Measurements from ENCODE around the gene WASF2.

Gene WASF2

GRCh38 chr1:27359822-27360158 is 130.2 kb downstream of the WASF2 start:
- Histone ChIP-seq H3K36me3 (ENCODE audit: control insufficient read depth in 1 of 2, insufficient read depth in 2 of 2, low read length in 2 of 2) (peaks cover 6 to 24% of the 10 kb centered on the region in 2 experiments), H2BK120ac (ENCODE audit: insufficient read depth, low read length, poor library complexity) (no peak overlapping the region), H3K4me1 (ENCODE audit: control insufficient read depth in 1 of 2, insufficient read depth in 2 of 2, low read length in 2 of 2) (peaks cover 16 to 19% of the 10 kb centered on the region in 2 experiments), H3K79me1 (ENCODE audit: low read length) (peaks cover 2% of the 10 kb centered on the region), H3K9me3 (ENCODE audit: insufficient read depth, low read depth, low read length) (peaks cover 11% of the 10 kb centered on the region), H2BK12ac (ENCODE audit: low read length) (no peak overlapping the region), H2AK5ac (ENCODE audit: low read length) (no peak overlapping the region), H3K9ac (ENCODE audit: low read length) (no peak overlapping the region), H3K14ac (ENCODE audit: low read length) (no peak overlapping the region), H4K12ac (ENCODE audit: low read depth, low read length) (no peak overlapping the region), H3K23ac (ENCODE audit: low read length) (no peak overlapping the region), H2AFZ (ENCODE audit: insufficient read depth, low read length, poor library complexity) (no peak overlapping the region), H3K18ac (ENCODE audit: low read length) (no peak overlapping the region), H3K27me3 (ENCODE audit: insufficient read depth, low read length) (peaks cover 18% of the 10 kb centered on the region), H3K4me2 (ENCODE audit: low read length) (peak overlapping the region; percentile 77), H3K4ac (ENCODE audit: low read depth, low read length) (no peak overlapping the region), H3K27ac (ENCODE audit: low read depth, low read length) (no peak overlapping the region), H3K79me2 (ENCODE audit: control insufficient read depth, insufficient read depth, low read length, poor library complexity) (no peaks in the 10 kb centered on the region), H2BK5ac (ENCODE audit: low read depth, low read length, poor library complexity) (no peak overlapping the region), H3K4me3 (ENCODE audit: low read depth, low read length) (peak overlapping the region; percentile 35), H4K91ac (ENCODE audit: low read depth, low read length) (no peak overlapping the region), H4K8ac (ENCODE audit: low read depth, low read length) (no peak overlapping the region)
- no CpG with 5 or more reads among the region's 9 CpGs for WGBS (ENCODE audit: extremely low coverage, insufficient coverage, insufficient read length)
- no peak for DNase-seq

GRCh38 chr1:27358928-27359313 is 131.0 kb downstream of the WASF2 start:
- Histone ChIP-seq H2AK5ac (ENCODE audit: low read length) (no peak overlapping the region), H2BK5ac (ENCODE audit: low read depth, low read length, poor library complexity) (no peak overlapping the region), H3K36me3 (ENCODE audit: control insufficient read depth in 1 of 2, insufficient read depth in 2 of 2, low read length in 2 of 2) (peaks cover 6 to 24% of the 10 kb centered on the region in 2 experiments), H3K14ac (ENCODE audit: low read length) (no peak overlapping the region), H3K4ac (ENCODE audit: low read depth, low read length) (no peak overlapping the region), H3K23ac (ENCODE audit: low read length) (no peak overlapping the region), H3K79me1 (ENCODE audit: low read length) (no peaks in the 10 kb centered on the region), H3K4me3 (ENCODE audit: low read depth, low read length) (no peak overlapping the region), H3K18ac (ENCODE audit: low read length) (no peak overlapping the region), H3K4me1 (ENCODE audit: control insufficient read depth in 1 of 2, insufficient read depth in 2 of 2, low read length in 2 of 2) (peaks cover 8 to 10% of the 10 kb centered on the region in 2 experiments), H3K79me2 (ENCODE audit: control insufficient read depth, insufficient read depth, low read length, poor library complexity) (no peaks in the 10 kb centered on the region), H2BK120ac (ENCODE audit: insufficient read depth, low read length, poor library complexity) (no peak overlapping the region), H2AFZ (ENCODE audit: insufficient read depth, low read length, poor library complexity) (no peak overlapping the region), H3K4me2 (ENCODE audit: low read length) (no peak overlapping the region), H4K91ac (ENCODE audit: low read depth, low read length) (no peak overlapping the region), H3K9ac (ENCODE audit: low read length) (no peak overlapping the region), H3K27ac (ENCODE audit: low read depth, low read length) (no peak overlapping the region), H2BK12ac (ENCODE audit: low read length) (no peak overlapping the region), H4K12ac (ENCODE audit: low read depth, low read length) (no peak overlapping the region), H4K8ac (ENCODE audit: low read depth, low read length) (no peak overlapping the region), H3K27me3 (ENCODE audit: insufficient read depth, low read length) (peaks cover 18% of the 10 kb centered on the region), H3K9me3 (ENCODE audit: insufficient read depth, low read depth, low read length) (peaks cover 8% of the 10 kb centered on the region)
- WGBS (ENCODE audit: extremely low coverage, insufficient coverage, insufficient read length): no CpG with 5 or more reads among the region's 5 CpGs
- DNase-seq: no peak

GRCh38 chr1:27358038-27358927 is 131.7 kb downstream of the WASF2 start:
- no peak overlapping the region for H3K4ac ChIP-seq (ENCODE audit: low read depth, low read length)
- H3K4me2 ChIP-seq (ENCODE audit: low read length): no peak overlapping the region
- peaks cover 8 to 9% of the 10 kb centered on the region in 2 experiments for H3K4me1 ChIP-seq (ENCODE audit: control insufficient read depth in 1 of 2, insufficient read depth in 2 of 2, low read length in 2 of 2)
- peaks cover 18% of the 10 kb centered on the region for H3K27me3 ChIP-seq (ENCODE audit: insufficient read depth, low read length)
- H3K36me3 ChIP-seq (ENCODE audit: control insufficient read depth in 1 of 2, insufficient read depth in 2 of 2, low read length in 2 of 2): peaks cover 6 to 23% of the 10 kb centered on the region in 2 experiments
- H2BK12ac ChIP-seq (ENCODE audit: low read length): no peak overlapping the region
- H3K9ac ChIP-seq (ENCODE audit: low read length): no peak overlapping the region
- H4K91ac ChIP-seq (ENCODE audit: low read depth, low read length): no peak overlapping the region
- H3K27ac ChIP-seq (ENCODE audit: low read depth, low read length): no peak overlapping the region
- DNase-seq: no peak
- no peak overlapping the region for H2AK5ac ChIP-seq (ENCODE audit: low read length)
- WGBS (ENCODE audit: extremely low coverage, insufficient coverage, insufficient read length): no CpG with 5 or more reads among the region's 21 CpGs
- H4K8ac ChIP-seq (ENCODE audit: low read depth, low read length): no peak overlapping the region
- H3K79me1 ChIP-seq (ENCODE audit: low read length): no peaks in the 10 kb centered on the region
- no peak overlapping the region for H4K12ac ChIP-seq (ENCODE audit: low read depth, low read length)
- H2BK120ac ChIP-seq (ENCODE audit: insufficient read depth, low read length, poor library complexity): no peak overlapping the region
- no peak overlapping the region for H3K23ac ChIP-seq (ENCODE audit: low read length)
- H3K9me3 ChIP-seq (ENCODE audit: insufficient read depth, low read depth, low read length): peaks cover 8% of the 10 kb centered on the region
- H3K14ac ChIP-seq (ENCODE audit: low read length): no peak overlapping the region
- no peaks in the 10 kb centered on the region for H3K79me2 ChIP-seq (ENCODE audit: control insufficient read depth, insufficient read depth, low read length, poor library complexity)
- H3K18ac ChIP-seq (ENCODE audit: low read length): no peak overlapping the region
- no peak overlapping the region for H2BK5ac ChIP-seq (ENCODE audit: low read depth, low read length, poor library complexity)
- H2AFZ ChIP-seq (ENCODE audit: insufficient read depth, low read length, poor library complexity): no peak overlapping the region
- no peak overlapping the region for H3K4me3 ChIP-seq (ENCODE audit: low read depth, low read length)

- Histone ChIP-seq H3K36me3 (ENCODE audit: control insufficient read depth in 1 of 2, insufficient read depth in 2 of 2, low read length in 2 of 2) (peaks cover 6 to 24% of the 10 kb centered on the region in 2 experiments), H3K23ac (ENCODE audit: low read length) (no peak overlapping the region), H3K79me2 (ENCODE audit: control insufficient read depth, insufficient read depth, low read length, poor library complexity) (no peaks in the 10 kb centered on the region), H3K4me1 (ENCODE audit: control insufficient read depth in 1 of 2, insufficient read depth in 2 of 2, low read length in 2 of 2) (peaks cover 8 to 9% of the 10 kb centered on the region in 2 experiments), H2AFZ (ENCODE audit: insufficient read depth, low read length, poor library complexity) (peak overlapping the region; percentile 5), H3K9me3 (ENCODE audit: insufficient read depth, low read depth, low read length) (peaks cover 7% of the 10 kb centered on the region), H4K12ac (ENCODE audit: low read depth, low read length) (no peak overlapping the region), H3K4ac (ENCODE audit: low read depth, low read length) (no peak overlapping the region), H3K4me3 (ENCODE audit: low read depth, low read length) (no peak overlapping the region), H3K9ac (ENCODE audit: low read length) (no peak overlapping the region), H2BK120ac (ENCODE audit: insufficient read depth, low read length, poor library complexity) (no peak overlapping the region), H2BK12ac (ENCODE audit: low read length) (no peak overlapping the region), H3K14ac (ENCODE audit: low read length) (no peak overlapping the region), H3K18ac (ENCODE audit: low read length) (no peak overlapping the region), H4K91ac (ENCODE audit: low read depth, low read length) (no peak overlapping the region), H3K27me3 (ENCODE audit: insufficient read depth, low read length) (peaks cover 18% of the 10 kb centered on the region), H3K27ac (ENCODE audit: low read depth, low read length) (no peak overlapping the region), H2AK5ac (ENCODE audit: low read length) (no peak overlapping the region), H3K4me2 (ENCODE audit: low read length) (peak overlapping the region; percentile 32), H3K79me1 (ENCODE audit: low read length) (no peaks in the 10 kb centered on the region), H2BK5ac (ENCODE audit: low read depth, low read length, poor library complexity) (no peak overlapping the region), H4K8ac (ENCODE audit: low read depth, low read length) (no peak overlapping the region)
- WGBS (ENCODE audit: extremely low coverage, insufficient coverage, insufficient read length): no CpG with 5 or more reads among the region's 40 CpGs
- peak; percentile 66 to 80 for DNase-seq
Measured at GRCh38 chr1:27357281-27358037, 132.5 kb downstream of the WASF2 start.

Data from trophoblast cell (in vitro differentiated cells and primary cell).